ENCODE measurements around the gene PTN.
"Not testable (repeated sequence)": the region's sequence is repeated elsewhere in the genome, so short reads cannot be mapped to it uniquely, and the experiment has no call there.

The PTN gene

DNA sequence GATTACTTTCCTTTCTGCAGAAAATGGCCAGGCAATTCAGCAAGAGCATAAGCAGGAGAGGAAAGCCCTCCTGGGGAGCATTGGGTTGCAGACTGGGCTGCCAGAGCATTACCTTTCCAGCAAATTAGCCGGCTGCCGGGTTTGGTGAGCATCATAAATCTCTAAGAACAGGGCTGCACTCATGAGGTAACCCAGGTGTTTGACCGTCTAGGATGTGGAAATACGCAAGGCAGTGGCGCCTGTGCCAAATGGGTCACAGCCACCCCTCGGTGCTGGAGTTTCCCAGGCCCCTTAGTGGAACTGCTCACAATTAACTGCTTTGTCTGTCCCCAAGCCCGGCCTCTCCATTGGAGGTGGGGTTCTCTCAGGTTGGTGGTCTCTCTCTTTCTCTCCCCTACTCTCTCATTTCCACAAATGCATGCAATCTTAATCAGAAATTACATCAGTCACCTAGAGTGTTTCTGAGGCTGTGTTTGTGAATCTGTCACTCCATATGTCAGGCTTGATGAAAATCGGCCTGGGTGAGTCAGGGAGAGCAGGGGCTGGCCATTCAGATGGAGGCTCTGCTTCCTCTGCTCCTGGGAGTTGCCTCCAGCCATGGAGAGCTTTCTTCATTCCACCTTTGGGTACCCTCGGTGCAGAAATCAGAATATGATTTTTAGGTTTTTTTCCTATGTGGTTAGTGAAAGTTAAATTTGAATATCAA is 26.7 kb downstream of the PTN start:
- DNase-seq, result no peak

DNA sequence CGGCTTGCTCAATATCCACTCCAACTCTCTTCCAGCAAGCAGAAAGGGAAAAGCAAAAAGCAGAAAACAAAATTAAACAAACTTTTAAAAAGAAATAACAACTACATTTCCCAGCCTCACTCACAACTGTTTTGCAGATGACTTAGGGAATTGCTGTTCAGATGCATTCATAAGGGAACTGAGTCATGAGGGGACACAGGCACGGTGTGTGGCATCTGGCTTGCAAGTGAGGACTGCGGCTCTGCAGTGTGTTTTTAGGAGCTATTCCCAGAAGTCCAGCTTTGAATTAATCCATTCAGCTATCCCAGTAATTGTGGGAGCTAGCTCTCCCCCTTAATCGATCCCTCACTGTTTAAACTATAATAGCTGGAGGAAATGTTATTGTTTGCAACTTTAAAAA is 30.3 kb downstream of the PTN start:
- DNase-seq, result no peak

DNA sequence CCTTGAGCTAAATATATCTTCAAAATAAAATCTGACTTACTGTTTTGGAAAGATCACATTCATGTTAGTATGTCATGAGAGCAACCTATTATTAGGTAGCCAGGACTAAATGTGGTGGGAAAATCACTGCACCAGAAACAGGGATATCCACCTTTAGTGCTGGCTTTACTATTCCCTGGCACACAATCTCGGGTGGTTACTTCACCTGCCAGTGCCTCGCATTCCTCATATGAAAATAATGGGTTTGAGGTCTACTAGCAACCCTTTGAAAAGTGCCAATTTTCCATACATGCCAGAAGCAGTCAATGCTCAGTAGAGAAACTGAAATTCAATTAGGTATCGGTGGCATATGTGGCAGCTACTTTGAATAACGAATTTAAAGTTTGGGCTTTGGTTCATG is 36.8 kb downstream of the PTN start:
- no peak for DNase-seq

DNA sequence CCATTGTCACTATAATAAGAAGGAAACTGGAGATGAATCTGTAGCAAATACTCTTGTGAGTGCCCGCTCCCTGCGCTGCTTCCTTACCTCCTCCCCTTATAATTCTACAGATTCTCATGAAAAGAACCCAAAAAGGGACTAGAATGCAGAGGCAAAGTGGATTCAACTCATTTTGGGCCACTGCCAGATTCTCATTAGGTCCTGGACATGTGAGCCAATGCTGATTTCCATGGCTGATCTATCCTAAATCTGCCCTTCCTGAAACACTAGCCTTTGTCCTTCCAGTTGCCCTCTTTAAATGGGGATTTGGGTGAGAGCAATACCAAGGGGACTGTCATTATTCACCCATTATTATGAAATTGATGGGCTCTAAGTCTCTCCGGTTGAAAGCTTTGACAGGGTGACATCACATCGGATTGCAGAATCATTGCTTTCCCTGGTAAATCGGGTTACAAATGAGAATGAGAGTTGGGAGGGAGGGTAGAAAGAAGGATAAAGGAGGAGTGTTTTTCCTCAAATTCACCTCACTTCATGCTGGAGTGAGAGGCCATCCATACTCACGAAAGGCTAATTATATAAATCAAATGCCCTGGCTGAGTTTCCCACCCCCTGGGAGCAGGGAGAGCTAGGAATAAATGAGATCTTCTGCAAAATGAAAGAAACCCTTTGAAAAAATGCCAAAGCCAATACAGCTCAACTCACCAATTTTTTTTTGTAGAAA is 37.5 kb downstream of the PTN start:
- DNase-seq, result no peak

DNA sequence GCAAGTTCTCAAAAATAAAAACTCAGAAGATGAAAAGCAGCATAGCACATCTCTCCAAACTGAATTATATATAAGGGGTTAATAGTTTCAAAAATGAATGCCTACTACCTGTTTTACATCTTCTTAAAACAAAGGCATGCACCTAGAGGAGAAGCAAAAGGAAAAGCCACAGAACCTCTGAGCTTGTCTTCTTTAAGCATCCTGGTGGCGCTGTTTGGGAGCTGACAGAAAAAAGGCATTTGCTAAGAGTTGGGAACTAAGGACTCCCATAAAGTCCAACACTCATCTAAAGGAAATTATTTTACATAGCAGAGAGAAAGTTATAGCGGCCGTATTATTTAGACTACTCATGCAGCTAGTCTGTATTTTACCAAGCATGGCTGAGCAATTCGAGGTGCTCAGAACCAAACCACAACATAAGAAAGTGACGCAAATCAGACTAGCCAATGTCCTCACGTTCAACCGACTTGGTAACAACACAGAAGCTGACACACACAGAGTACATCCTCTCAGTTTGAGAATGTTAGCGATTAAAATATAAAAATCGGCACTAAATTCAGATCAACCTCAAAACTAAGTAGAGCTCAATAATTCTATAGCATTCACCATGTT is 38.8 kb downstream of the PTN start:
- DNase-seq, result no peak

DNA sequence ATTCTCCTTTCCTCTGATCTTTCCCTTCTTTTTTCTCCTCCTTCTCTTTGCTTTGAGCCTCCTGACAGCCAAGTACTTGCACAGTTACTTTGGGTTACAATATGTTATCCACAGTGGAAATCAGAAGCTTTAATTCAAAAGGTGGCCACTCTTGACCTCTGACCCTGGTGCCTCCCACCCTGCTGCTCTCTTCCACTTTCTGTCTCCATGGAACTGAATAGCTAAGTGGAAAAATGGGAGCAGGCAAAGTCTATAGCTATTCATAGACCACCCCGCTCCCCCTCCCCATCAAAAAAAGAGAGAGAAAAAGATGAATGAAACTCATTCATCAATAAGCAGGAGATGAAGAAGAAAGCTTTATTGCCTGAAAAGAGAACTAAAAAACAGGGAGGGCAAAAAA is 39.4 kb downstream of the PTN start:
- no peak for DNase-seq

DNA sequence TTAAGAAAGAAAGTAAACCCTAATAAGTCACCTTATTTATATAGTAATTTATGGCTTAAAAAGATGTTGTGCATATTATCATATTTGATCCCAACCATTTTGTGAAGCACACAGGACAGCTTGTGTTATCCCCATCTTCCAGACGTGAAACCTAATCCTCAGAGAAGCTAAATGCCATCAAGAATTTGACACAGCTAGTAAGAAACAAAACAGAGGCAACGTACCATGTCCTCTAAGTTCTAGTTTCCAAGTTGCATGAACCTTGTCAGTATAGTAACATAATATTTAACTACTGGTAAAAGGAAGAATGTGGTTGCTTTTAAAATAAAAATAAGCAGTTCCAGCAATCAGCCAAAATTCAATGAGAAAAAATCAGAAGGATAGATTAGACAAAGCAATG is 41.5 kb downstream of the PTN start:
- DNase-seq, result no peak

DNA sequence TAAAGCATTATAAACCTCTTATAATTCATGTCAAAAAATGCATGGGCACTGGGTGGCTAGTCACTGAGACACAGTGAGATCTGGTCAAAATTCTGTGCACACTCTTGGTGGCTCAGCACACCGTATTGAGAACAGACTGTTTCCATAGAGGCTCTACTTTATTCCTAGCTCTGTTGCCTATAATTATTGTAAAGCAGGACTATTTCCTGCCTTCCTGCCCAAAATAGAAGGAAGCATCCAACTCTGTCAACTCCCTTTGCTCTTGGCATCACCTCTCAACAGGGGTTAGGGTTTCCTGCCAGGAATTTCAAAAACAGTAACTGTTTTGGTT is 45.1 kb downstream of the PTN start:
- no peak for DNase-seq

DNA sequence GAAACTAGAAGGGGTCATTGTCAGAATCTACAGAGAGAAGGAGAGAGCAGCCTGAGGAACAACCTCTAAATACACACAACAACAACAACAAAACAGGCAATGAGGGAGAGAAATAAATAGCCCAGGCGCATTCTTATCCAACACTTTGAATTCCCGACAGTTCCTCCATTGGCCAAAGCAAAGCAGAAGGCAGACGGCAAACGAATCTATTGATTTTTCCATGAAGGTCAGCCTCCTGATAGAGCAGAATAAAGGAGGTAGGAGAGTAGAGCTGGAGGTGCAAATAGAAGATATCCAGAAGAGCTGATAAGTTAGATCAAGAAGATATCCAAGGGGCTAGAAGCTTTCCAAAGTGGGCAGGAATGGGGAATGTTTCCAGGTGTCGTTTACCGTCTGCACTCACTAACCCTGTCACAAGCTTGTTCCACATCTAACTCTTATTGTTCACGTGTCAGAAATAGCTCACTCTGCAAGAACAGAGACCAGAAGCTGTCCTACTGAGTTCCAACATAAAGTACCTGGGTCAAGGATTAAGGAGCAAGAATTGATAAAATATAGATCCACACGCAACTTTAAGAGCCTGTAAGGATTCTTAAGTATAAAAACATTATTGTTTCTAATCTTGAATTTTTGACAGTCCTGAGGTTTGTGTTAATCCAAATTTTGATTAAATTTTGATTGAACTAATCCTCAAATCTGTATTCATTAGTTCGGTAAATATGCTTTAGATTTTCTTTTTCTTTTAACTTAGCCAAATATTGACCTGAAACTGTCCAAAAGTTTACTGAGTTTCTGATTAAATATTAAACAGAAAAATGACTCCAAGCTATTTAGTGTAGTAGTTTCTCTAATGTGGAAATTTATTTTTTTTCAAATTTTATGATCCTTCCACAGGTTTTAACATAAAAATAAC is 45.7 kb downstream of the PTN start:
- no peak for DNase-seq

DNA sequence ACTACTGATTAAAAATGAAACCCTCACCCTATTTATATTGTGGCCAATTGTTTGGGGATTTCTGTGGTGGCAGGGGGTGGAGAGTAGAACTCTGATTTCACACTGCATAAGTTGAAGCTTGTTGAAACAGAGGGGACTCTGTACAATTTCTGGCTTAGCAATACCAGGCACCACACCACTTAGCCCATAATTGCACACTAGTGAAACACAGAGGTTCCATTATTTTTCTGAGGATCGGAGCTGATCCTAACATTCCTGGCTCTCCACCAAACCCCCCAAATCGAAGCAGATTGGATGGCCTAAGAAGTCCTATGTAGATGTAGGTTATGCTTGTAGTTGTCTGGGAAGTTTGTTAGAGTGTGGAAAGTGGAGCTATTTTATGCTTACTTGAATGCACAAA is 47.0 kb downstream of the PTN start:
- no peak for DNase-seq

DNA sequence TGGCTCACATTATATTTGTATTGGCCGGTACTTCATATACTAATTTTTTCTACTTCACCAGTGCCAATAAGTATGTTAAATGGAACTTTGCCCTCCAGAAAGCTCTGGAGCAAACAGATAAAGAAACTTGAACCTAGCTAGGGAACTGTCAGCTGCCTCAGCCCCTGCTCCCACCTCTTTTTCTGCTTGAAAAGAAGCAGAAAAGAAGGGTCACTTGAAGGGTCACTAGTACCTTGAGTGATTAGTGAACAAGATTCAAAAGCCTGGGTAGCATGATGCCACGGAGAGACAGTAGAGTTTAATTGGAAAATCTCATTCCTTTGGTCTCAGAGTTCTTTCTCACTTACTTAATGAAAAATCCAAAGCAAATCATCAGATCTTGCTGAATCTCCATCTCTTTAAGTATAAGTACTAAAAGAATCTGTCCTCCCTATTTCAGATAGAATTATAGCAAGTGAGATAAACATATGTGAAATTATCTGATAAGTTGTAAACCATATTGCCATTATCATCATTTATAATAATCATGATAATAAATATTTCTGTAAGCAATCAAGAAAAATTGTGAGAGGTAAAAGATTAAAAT is 47.7 kb downstream of the PTN start:
- no peak for DNase-seq

DNA sequence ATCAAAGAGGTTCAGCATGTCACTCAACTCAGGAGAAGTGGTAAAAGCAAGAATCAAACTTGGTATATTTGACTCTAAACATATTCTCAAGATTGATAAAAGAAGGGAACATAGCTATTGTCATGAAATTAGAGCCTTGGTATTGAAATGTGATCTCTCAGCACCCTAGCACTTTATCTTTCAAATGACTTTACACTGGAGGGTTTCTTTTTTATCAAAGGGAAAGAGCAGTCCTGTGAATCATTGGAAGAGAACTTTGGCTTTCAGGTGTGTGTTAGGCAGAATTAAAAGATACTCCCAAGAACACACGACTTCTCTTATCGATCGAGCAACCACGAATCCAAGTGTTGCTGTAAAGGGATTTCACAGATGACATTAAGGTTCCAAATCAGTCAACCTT is 54.4 kb downstream of the PTN start:
- DNase-seq, result no peak

DNA sequence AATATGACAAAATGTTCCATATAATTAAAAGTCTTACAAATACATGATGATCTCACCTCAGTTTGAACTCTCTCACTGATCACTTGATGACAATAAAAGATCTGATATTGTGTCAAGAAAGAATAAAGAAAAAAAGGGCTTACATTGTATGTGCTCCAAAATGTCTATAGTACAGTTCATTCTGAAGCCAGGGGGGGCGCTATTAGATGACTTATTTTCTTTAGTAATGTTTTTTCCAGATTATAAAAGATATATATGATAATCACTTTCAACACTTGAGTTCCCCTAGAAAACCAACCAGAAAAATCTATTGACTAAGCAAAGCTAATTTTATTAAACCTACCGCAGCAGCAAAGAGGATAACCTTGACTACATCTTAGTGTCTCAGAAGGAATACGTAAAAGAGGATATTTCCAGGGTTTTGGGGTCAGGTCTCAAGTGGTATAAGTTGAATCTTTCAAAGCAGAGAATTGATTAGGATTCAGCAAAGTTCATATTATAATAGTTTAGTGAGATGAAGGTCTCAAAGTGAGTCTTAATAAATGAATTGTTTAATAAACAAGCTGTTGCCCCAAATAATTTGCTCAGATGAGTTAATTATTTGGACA is 55.8 kb downstream of the PTN start:
- no peak for DNase-seq

DNA sequence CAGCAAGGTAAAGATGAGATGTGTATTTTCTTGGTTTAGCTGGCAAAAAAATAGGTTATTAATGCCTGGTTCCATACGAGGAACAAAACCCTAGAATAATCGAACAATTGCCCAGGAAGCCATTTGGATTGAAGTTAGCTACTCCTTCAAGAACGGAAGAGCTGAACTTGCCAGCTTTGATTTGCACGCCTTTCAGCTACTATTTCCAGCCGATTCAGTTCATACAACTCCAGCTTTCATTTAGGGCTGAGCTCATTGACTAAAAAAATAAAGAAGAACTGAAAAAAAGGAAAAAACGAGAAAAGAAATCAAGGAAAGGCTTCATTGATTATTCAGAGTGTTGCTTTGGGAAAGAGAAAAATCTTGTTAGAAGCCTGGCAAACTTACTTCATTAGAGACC is 60.4 kb downstream of the PTN start:
- no peak for DNase-seq

DNA sequence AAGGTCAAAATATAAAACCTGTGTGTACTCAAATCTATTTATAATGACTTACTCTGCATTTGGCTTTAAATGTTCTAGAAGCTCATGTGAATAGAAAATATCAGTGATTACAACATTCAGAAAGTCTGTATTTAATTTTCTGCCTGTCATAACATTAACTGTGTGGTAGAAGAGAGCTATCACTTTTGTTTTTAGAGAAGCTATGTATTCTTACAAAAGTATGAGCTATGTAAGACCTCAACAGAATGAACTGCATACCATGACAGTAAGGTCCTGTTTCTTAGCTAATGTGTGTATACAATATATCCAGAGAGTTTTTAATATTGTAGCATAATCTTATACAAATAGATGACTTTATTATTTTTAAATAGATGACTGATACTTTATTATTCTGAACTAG is 61.5 kb downstream of the PTN start:
- no peak for DNase-seq

DNA sequence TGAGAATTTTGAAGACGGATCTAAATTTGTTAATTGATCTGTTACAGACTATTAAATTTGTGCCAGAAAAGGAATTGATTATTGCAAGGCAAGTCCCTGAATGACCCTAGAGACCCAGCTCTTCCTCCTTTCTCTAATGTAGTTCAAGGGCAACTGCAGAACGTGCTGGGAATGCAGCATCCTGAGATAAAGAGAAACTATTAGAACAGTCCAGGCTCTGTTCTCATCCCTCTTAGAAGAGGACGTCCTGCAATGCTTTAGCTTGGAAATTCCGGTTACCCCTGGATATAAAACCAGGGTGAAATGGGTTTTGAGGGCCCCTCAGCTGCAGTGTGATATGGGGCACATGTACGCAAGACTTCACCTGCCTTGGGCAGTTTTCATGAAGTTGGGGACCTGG is 67.3 kb downstream of the PTN start:
- DNase-seq, result no peak

DNA sequence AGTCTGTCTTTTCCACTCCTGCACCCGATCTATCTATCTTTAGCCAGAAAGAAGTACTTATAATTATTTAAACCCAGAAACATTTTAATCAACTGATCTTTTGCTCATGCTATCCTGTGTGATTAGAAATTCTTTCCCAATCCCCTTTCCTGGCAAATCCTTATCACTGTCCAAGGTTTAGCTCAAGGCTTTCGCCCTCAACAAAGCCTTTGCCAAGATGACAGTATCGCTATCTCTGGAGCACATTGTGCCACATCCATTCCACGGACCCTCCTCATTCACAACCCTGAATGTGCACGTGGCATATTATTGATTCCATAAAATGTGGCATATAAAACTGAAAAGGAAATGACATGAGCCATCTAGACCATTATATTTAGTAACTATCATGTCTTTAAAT is 71.3 kb downstream of the PTN start:
- DNase-seq, result no peak

DNA sequence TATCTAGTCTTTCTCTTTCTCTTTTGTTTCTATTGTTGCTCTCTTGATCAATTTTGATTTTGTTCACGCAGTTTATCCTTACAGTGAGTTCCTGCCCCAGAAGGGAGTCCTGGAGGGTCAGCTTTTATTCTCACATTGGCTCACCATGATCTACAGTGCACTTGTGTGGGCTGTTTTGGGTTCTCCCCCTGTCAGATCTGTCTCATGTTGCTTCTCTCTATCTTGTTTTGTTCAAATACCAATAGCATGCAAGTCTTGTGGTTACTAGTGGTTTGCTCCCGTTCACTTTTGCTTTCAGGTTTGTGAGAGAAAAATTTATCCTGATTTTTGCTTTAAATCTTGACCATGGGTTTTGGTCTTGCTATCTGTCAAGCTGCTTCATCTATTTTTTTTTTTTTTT is 74.3 kb downstream of the PTN start:
- no peak for DNase-seq

DNA sequence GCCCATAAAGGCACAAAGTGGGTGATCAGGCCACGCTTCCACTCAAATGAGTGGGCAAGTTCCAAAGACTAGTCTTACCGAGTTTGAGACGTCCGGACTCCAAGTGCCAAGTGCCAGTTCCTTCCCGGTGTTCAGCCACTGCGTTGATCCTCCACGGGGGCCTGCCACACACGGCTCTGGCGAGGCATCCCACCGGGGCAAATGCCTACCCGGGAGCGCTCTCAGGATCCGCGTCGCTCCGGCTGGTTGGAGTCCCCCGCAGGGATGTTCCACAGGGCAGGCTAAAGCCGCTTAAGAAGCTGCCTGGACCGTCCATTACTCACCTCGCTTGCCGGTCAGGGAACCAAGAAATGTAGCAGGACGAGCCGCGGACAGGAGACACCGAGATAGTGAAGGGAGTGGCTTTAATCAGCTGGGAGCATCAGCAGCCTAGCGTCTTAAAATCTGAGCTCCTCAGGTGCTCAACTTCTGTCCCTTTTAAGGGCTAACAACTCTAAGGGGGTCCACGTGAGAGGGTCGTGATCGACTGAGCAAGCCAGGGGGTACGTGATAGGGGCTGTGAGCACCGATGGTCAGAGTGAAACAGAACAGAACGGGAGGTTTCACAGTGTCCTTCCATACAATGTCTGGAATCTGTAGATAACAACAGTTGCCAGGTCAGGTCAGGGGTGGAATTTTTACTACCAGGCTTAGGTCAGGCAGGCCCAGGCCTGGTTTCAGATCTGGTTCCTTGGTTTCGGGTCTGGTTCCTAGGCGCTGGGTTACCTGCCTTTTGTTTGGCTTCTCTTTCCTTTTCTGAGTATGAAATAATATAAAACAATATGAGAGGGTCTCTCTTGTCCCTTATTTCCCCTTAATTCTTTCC is 75.3 kb downstream of the PTN start:
- not testable (repeated sequence) for DNase-seq

DNA sequence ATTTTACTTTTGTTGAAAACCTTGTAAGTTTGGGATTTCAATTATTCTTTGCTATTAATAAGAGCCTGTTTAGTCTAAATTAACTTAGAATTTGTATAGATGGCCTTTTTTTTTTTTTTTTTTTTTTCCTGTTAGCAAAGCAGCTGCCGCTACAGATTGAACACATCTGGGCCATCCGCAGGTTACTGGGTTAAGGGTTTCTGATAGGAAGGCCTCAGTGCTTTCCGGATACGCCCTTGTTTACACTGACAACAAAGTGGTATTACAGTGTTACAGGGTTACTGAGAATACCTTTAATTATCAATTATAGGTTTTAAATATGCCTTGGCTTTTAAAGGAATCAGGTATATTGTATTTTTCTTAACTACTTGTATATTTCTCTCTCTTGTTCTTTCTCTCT is 76.8 kb downstream of the PTN start:
- DNase-seq, result no peak

DNA sequence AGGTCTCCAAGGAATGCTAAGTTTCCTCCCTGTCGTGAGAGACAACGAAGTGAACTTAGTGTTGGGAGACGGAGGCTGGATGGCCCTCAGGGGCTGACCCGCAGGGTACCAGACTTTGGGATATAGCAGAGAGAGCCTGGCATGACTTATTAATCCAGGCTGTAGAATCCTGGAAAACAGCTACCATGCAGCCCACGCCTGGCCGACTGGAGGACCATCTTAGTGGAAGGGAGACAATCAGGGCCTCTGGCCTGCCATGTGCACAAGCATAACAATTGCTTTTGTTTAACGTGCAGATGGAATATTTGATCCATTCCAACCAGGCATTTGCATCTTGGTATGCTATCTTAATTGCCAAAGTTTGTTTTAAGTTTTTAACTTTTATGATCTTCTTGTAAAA is 78.1 kb downstream of the PTN start:
- not testable (repeated sequence) for DNase-seq

DNA sequence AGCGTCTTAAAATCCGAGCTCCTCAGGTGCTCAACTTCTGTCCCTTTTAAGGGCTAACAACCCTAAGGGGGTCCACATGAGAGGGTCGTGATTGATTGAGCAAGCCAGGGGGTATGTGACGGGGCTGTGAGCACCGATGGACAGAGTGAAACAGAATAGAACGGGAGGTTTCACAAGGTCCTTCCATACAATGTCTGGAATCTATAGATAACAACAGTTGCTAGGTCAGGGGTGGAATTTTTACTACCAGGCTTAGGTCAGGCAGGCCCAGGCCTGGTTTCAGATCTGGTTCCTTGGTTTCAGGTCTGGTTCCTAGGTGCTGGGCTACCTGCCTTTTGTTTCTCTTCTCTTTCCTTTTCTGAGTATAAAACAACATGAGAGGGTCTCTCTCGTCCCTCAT is 80.9 kb downstream of the PTN start:
- DNase-seq, result no peak
